SJSA1 (cell line): ENCODE measurements around the gene ZNF362. TPM values are rescaled to one million over a fixed set of nuclear protein-coding genes. Genes with fewer than 3 reads are reported as not detected.
"Not testable (repeated sequence)": the region's sequence is repeated elsewhere in the genome, so short reads cannot be mapped to it uniquely, and the experiment has no call there.

Experiments used
- DNase-seq, 2 experiments: peaks; one replicate each; pipeline ENCODE4 v3.0.0-alpha.2; 2015 to 2020; ENCODE audit warnings: low spot score in 2 of 2, low read depth in 1 of 2
- H3K27ac ChIP-seq: fragments of 250-450 bp; sonication (Bioruptor Pico); 2 replicates; pipeline ENCODE4 v1.5.1; 2020; ENCODE audit warnings: mild to moderate bottlenecking, moderate library complexity
- H3K27me3 ChIP-seq: fragments of 250-450 bp; sonication (Bioruptor Pico); replicated peaks from 2 replicates; pipeline ENCODE4 v1.5.1; 2020; ENCODE audit warnings: mild to moderate bottlenecking, moderate library complexity
- H3K36me3 ChIP-seq: fragments of 250-450 bp; sonication (Bioruptor Pico); 2 replicates; pipeline ENCODE4 v1.5.1; 2020; ENCODE audit warnings: mild to moderate bottlenecking
- H3K4me1 ChIP-seq: fragments of 250-450 bp; sonication (Bioruptor Pico); replicated peaks from 2 replicates; pipeline ENCODE4 v1.6.1; 2021; ENCODE audit warnings: mild to moderate bottlenecking
- H3K4me3 ChIP-seq: fragments of 250-450 bp; sonication (Bioruptor Pico); 2 replicates; pipeline ENCODE4 v1.5.1; 2020; ENCODE audit warnings: mild to moderate bottlenecking
- H3K9me3 ChIP-seq: fragments of 250-450 bp; sonication (Bioruptor Pico); replicated peaks from 2 replicates; pipeline ENCODE4 v1.5.1; 2020; ENCODE audit warnings: mild to moderate bottlenecking
- total RNA-seq: library from RNA; depleted of rRNA; stranded (reverse); fragments of >200 nt; shearing (Covaris generic); gene quantifications from 2 replicates; pipeline ENCODE4 v1.2.3, GENCODE V29; 2014

Gene ZNF362
- total RNA-seq, 1 experiment from 2014 or later = 21.4 TPM

GRCh38 chr1:33275706-33276572 is 19.6 kb downstream of the ZNF362 start:
- Histone ChIP-seq H3K27me3 (no peaks in the 10 kb centered on the region), H3K4me1 (no peaks in the 10 kb centered on the region), H3K9me3 (no peaks in the 10 kb centered on the region), H3K27ac (no peak overlapping the region), H3K36me3 (peaks cover 54% of the 10 kb centered on the region), H3K4me3 (no peak overlapping the region)
- no peak for DNase-seq

DNA sequence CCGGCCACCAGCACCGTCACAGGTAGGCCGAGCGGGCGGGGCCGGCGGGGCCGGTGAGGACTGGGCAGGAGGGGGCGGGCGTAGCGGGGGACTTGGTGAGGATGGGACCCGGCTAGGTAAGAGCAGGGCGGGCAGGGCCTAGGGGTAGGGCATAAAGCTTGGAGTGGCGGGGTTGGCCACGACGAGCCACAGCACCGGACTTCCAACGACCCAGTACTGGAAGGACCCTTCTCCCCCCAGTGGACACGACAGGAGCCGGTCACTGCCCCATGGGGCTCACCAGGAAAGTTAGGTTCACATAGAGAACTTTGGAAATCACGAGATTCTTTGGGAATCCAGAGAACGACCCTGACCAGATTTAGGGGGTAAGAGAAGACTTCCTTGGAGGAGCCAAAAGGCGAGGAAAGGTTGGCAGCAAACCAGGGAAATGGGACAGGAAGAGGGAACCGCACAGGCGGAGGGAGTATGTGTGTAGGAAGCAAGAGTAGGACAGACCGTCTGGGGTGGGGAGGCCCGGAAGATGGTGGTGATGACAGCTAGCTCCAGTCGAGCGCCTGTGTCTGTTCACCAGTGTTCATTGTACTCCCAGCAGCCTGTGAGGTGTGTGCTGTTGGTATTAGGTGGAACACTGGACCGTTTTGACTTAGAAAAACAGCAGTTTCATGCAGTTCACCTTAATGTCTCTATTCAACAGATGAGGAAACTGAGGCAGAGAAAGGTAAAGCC is 20.4 kb downstream of the ZNF362 start:
- H3K27ac ChIP-seq = no peak overlapping the region
- peaks cover 57% of the 10 kb centered on the region for H3K36me3 ChIP-seq
- no peaks in the 10 kb centered on the region for H3K27me3 ChIP-seq
- DNase-seq = no peak
- H3K9me3 ChIP-seq = no peaks in the 10 kb centered on the region
- H3K4me1 ChIP-seq = no peaks in the 10 kb centered on the region
- no peak overlapping the region for H3K4me3 ChIP-seq

DNA sequence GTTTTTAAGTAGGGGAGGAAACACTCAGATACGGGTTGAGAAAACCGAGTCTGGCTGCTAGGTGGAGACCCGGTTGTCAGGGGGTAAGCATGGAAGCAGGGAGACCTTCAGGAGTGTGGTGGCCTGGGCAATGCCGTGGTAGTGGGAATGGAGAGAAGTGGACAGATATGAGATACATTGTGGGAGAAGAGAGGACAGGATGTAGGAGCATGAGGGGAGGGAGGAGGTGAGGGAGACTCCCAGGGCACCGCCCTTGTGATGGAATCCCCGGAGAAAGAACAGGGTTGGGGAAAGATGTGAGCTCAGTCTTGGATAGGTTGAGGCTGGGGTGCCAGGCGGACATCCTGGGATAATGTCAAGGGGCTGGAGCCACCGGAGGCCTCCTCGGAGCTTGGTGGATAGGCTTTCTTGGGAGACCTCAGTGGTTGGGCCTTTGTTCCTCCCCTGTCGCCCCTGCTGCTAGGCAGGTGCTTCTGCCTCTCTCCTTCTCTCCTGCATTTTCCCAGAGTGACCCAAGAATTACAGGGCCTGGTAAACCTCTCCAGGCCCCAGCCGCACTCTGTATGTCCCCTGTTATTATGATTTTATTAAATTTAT is 21.3 kb downstream of the ZNF362 start:
- DNase-seq = no peak
- no peak overlapping the region for H3K27ac ChIP-seq
- no peak overlapping the region for H3K4me3 ChIP-seq
- H3K36me3 ChIP-seq = peaks cover 64% of the 10 kb centered on the region
- no peaks in the 10 kb centered on the region for H3K4me1 ChIP-seq
- H3K27me3 ChIP-seq = no peaks in the 10 kb centered on the region
- no peaks in the 10 kb centered on the region for H3K9me3 ChIP-seq

- Histone ChIP-seq H3K27ac (no peak overlapping the region), H3K27me3 (no peaks in the 10 kb centered on the region), H3K36me3 (peaks cover 75% of the 10 kb centered on the region), H3K4me1 (no peaks in the 10 kb centered on the region), H3K9me3 (no peaks in the 10 kb centered on the region), H3K4me3 (no peak overlapping the region)
- DNase-seq = no peak
Measured at GRCh38 chr1:33280091-33280661, 23.9 kb downstream of the ZNF362 start.

- Histone ChIP-seq H3K36me3 (peaks cover 66% of the 10 kb centered on the region), H3K27me3 (no peaks in the 10 kb centered on the region), H3K4me3 (no peak overlapping the region), H3K4me1 (peaks cover 12% of the 10 kb centered on the region), H3K27ac (no peak overlapping the region), H3K9me3 (no peaks in the 10 kb centered on the region)
- DNase-seq = no peak
Measured at GRCh38 chr1:33281554-33282303, 25.4 kb downstream of the ZNF362 start.

DNA sequence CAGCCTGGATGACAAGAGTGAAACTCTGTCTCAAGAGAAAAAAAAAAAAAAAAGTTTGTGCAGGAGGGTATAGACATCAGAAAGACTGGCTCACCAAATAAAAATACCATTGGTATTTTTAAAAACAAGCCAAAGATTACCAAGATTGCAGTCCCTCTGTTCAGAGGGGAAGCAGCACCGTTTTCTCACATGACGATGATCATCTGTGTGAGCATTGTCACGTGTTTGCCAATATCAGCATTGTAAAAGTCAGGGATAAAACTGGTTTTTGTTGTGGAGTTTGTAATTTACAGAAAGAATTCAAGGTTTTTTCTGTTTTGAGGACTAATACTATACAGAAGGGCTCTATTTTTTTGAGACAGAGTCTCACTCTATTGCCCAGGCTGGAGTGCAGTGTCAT is 26.5 kb downstream of the ZNF362 start:
- no peak for DNase-seq
- no peaks in the 10 kb centered on the region for H3K9me3 ChIP-seq
- H3K36me3 ChIP-seq = peaks cover 57% of the 10 kb centered on the region
- peaks cover 22% of the 10 kb centered on the region for H3K4me1 ChIP-seq
- H3K4me3 ChIP-seq = no peak overlapping the region
- no peak overlapping the region for H3K27ac ChIP-seq
- H3K27me3 ChIP-seq = no peaks in the 10 kb centered on the region

DNA sequence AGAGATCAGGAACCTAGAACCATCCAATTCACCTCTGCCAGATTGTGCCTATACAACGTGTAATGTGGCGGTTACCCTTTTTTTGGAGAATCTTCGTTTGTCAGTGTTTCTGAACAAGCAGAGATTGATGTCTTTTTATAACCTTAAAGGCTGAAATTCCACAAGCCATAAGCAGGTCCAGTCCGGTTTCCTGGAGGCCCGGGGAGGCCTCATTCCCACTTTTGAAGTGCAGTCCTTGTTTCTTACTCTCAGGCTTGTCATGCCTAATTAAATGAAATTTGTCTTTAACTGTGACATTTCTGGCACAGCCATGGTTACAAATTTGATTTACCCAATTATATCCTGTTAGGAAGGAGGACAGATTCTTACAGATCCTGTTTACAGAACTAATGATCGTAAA is 27.8 kb downstream of the ZNF362 start:
- Histone ChIP-seq H3K4me1 (peaks cover 22% of the 10 kb centered on the region), H3K9me3 (no peaks in the 10 kb centered on the region), H3K4me3 (no peak overlapping the region), H3K27me3 (no peaks in the 10 kb centered on the region), H3K27ac (no peak overlapping the region), H3K36me3 (peaks cover 50% of the 10 kb centered on the region)
- DNase-seq = no peak

DNA sequence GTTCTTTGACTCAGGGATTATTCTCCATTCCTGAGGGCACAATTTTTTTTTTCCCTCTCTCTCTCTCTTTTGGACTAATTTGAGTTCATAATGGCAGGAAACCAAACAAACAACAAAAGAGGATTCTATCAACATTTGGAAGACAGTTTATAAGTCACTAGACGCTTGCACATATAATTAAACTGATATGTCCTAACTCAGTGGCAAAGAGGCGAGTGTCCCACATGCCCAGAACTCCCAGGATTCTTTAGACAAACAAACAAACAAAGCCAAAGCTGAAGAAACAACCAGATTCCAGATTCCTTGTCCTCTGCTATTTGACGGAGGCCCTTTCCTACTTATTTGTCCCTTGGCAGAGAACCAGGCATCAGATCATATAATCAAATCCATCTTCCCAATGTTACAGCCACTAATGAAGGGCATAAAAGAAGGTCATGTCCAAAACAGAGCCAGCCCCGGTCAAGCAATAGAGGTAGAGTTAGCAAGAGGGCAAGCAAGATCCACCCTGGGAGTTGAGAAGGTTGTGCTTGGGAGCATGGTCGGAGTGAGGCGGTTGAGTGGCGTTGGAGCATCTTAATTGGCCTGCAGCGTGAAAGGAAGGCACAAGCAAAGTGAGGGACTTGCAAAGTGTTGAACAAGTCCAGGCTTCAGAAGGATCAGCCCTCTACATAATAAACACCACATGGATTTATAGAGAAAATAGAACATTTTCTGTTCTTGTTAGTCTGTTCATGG is 30.3 kb downstream of the ZNF362 start:
- peaks cover 27% of the 10 kb centered on the region for H3K36me3 ChIP-seq
- DNase-seq = peak in 1 of 2 experiments; percentile 61
- H3K27me3 ChIP-seq = no peaks in the 10 kb centered on the region
- H3K9me3 ChIP-seq = no peaks in the 10 kb centered on the region
- no peak overlapping the region for H3K4me3 ChIP-seq
- H3K4me1 ChIP-seq = peaks cover 22% of the 10 kb centered on the region
- no peak overlapping the region for H3K27ac ChIP-seq

- no peaks in the 10 kb centered on the region for H3K9me3 ChIP-seq
- H3K36me3 ChIP-seq = peaks cover 20% of the 10 kb centered on the region
- H3K27ac ChIP-seq = no peak overlapping the region
- no peaks in the 10 kb centered on the region for H3K27me3 ChIP-seq
- DNase-seq = no peak
- H3K4me3 ChIP-seq = no peak overlapping the region
- H3K4me1 ChIP-seq = peaks cover 22% of the 10 kb centered on the region
Measured at GRCh38 chr1:33287317-33287716, 31.0 kb downstream of the ZNF362 start.

DNA sequence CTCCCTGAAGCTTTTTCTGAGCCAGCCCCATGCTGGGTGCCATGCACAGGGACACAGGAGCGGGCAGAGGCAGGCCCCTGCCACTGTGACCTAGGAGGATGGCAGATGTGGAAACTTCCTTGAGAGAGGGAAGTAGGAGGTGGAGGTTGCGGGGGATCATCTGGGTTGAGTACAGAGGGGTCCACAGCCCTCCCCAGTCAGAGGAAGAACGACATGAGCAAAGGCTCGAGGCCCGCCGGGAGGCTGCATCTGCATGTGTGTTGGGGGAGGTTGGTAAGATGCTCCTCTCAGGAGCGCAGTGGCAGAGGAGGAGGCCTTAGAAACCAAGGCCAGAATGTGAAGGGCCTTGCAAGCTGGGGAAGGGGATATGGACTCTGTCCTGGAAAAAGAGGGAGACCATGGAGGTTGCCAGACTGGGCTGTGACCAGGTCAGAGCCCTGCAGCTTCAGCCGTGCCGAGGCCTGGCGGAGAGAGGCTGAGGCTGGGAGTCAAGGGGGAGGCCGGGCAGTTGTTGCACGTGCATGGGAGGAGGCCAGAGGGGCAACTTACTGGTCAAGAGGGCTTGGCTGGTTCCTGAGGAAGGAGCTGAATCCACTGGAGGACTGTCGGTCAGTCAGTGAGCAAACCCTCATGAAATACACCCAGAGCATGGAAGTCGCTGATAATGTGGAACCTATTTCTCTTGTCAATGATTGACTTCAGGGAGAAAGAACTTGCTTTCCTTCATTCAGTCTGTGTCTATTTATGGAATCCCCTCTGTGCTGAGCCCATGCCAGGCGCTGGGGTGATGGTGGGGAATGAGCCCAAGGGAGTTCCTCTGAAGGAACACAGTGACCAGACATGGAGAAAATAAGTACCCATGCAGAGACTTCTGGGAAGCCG is 32.9 kb downstream of the ZNF362 start:
- H3K27me3 ChIP-seq = no peaks in the 10 kb centered on the region
- no peak for DNase-seq
- no peaks in the 10 kb centered on the region for H3K9me3 ChIP-seq
- no peak overlapping the region for H3K4me3 ChIP-seq
- no peak overlapping the region for H3K27ac ChIP-seq
- H3K4me1 ChIP-seq = peaks cover 22% of the 10 kb centered on the region
- peaks cover 22% of the 10 kb centered on the region for H3K36me3 ChIP-seq

GRCh38 chr1:33289858-33290154 is 33.5 kb downstream of the ZNF362 start:
- Histone ChIP-seq H3K36me3 (peaks cover 24% of the 10 kb centered on the region), H3K9me3 (no peaks in the 10 kb centered on the region), H3K27ac (no peak overlapping the region), H3K27me3 (no peaks in the 10 kb centered on the region), H3K4me3 (no peak overlapping the region), H3K4me1 (peaks cover 22% of the 10 kb centered on the region)
- DNase-seq = no peak

GRCh38 chr1:33290615-33291014 is 34.3 kb downstream of the ZNF362 start:
- Histone ChIP-seq H3K36me3 (peaks cover 28% of the 10 kb centered on the region), H3K4me1 (peaks cover 20% of the 10 kb centered on the region)
- H3K4me3 ChIP-seq, H3K27me3 ChIP-seq, H3K9me3 ChIP-seq, H3K27ac ChIP-seq, DNase-seq: not testable (repeated sequence)
